ENCODE results near the gene TEX10. TPM values are rescaled to one million over a fixed set of nuclear protein-coding genes. Genes with fewer than 3 reads are reported as not detected.

Gene TEX10
- 40.1 and 42.2 TPM in 2 replicates for total RNA-seq (2014; rRNA removed; shearing (Covaris generic))

DNA sequence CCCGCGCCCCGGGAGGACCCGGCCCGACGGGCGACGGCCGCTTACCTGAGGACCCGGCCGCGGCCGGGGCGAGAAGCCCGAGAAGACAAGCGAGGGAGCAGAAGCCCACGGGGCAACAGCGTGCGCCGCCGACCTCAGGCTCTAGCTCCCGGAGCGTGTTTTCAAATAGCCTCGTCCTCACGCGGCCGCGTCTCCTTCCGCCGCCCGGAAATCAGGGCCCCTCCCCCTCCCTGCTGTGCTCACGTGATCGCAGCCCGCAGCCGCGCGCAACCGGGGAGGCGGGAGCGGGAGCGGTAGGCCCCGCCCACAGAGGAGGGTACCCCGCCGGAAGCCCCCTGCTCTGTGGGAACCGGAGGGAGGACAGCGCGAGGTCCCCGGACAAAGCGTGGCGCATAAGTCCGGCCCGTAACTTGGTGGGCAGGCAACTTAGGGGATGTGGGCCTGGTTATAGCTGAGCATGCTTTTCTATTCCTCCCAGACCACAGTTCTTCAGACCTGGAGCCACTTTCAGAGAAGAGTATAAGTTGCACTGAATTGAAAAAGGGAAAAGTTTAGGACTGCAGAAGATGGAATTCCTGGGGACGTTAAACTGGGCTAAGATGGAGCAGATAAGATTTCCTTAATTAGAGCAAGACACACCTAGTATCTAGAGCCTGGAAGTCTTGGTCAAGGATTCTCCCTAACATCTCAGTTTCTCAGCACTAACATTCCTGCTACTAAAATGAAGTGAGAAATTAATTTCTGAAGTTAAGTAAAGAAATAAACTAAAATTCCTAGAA lies at the start of gene TEX10:
Gene TEX10, minus strand, starts transcription at position 216 of the 779 bp plus-strand sequence. CDS start 3,579 bp downstream, outside the sequence.

Other genes with a start within 250 kb of the TEX10 start
- 63.4 and 95.7 TPM in 2 replicates for gene MSANTD3, start 74.2 kb upstream of the TEX10 start, total RNA-seq (2014; rRNA removed; shearing (Covaris generic))
- gene TMEFF1, start 120.2 kb upstream of the TEX10 start, total RNA-seq (2014; rRNA removed; shearing (Covaris generic)): 0.45 and 1.5 TPM in 2 replicates
- 0.80 and 1.1 TPM in 2 replicates for gene CAVIN4, start 225.1 kb upstream of the TEX10 start, total RNA-seq (2014; rRNA removed; shearing (Covaris generic))